RWPE2 (cell line): ENCODE data around the gene TSPAN4.

Source experiments
- ATAC-seq: fragments of 200-7000 bp; cut with Tn5 transposase; 3 replicates; pipeline ENCODE4 v1.9.1; 2021; ENCODE audit warnings: low read depth
- DNase-seq: peaks from one replicate; pipeline ENCODE4 v3.0.0-alpha.2; 2020; ENCODE audit warnings: low spot score
- H3K27ac ChIP-seq: fragments of 450-650 bp; 2 replicates; pipeline ENCODE4 v1.5.1; 2017; ENCODE audit warnings: mild to moderate bottlenecking; ENCODE audit not compliant: poor library complexity, severe bottlenecking
- H3K27me3 ChIP-seq: fragments of 250-450 bp; sonication (Bioruptor Pico); 2 replicates; pipeline ENCODE4 v1.5.1; 2021; ENCODE audit warnings: mild to moderate bottlenecking, moderate library complexity; ENCODE audit not compliant: insufficient read depth, poor library complexity, severe bottlenecking
- H3K36me3 ChIP-seq: fragments of 250-450 bp; sonication (Bioruptor Pico); 2 replicates; pipeline ENCODE4 v1.5.1; 2020; ENCODE audit warnings: low read depth, mild to moderate bottlenecking, moderate library complexity
- H3K4me1 ChIP-seq: fragments of 250-450 bp; sonication (Bioruptor Pico); 2 replicates; pipeline ENCODE4 v1.5.1; 2021; ENCODE audit warnings: mild to moderate bottlenecking, moderate library complexity; ENCODE audit not compliant: insufficient read depth, poor library complexity, severe bottlenecking
- H3K4me3 ChIP-seq: fragments of 250-450 bp; sonication (Bioruptor Pico); 2 replicates; pipeline ENCODE4 v1.5.1; 2021; ENCODE audit warnings: mild to moderate bottlenecking, moderate library complexity; ENCODE audit not compliant: severe bottlenecking
- H3K9me3 ChIP-seq: fragments of 250-450 bp; sonication (Bioruptor Pico); 2 replicates; pipeline ENCODE4 v1.5.1; 2021; ENCODE audit warnings: mild to moderate bottlenecking, moderate library complexity; ENCODE audit not compliant: severe bottlenecking
- CTCF ChIP-seq: fragments of 450-650 bp; IDR thresholded peaks from one replicate; pipeline ENCODE4 v1.5.1; 2017; ENCODE audit warnings: mild to moderate bottlenecking, moderate library complexity; ENCODE audit not compliant: poor library complexity, severe bottlenecking

The TSPAN4 gene

DNA sequence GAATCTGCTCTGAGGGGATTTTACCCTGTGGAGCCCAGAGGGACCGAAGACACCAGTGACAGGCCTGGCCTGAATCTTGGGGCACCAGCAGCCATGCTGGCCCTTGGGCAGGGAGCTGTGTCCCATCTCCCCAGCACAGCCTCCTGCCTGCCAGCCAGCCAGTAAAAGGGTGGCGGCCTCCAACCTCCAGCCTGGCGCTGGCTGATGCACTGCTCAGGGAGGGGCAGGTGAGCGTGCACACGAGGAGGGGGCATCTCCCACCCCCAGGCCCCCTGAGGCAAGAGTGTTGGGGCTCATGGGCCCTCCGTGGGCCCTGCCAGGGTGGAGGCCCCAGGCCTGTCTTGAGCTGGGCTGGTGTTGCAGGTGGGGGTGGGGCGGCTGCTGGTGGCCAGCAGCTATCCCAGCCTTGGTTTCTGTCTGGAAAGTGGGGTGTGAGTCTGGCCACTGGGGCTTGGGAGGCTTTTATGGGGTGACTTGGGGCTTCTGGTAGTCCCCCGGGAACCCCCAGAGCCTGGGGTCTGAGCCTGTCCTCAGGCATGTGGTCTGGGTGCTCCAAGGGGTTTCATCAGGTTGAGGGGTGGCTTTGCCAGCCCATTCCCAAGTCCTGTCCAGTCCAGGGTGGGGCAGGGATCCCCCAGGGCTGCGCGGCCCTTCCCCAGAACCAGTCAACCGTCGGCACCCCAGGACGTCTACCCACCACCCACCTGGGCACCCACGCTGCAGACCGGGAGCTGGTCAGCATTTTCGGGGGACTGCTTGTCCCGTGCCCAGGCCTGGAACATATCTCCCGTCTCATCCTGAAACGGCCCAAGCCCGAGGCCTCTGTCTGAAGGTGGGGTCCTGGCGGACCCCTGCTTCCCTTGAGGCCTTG, 17.8 kb downstream of the TSPAN4 start:
- no peak for TF ChIP-seq CTCF
- ATAC-seq, result no peak
- H3K27me3 ChIP-seq, result no peaks in the 10 kb centered on the region
- H3K4me3 ChIP-seq, result no peak overlapping the region
- H3K4me1 ChIP-seq, result no peaks in the 10 kb centered on the region
- H3K27ac ChIP-seq, result no peak overlapping the region
- H3K9me3 ChIP-seq, result no peaks in the 10 kb centered on the region
- peaks cover 26% of the 10 kb centered on the region for H3K36me3 ChIP-seq
- DNase-seq, result no peak

DNA sequence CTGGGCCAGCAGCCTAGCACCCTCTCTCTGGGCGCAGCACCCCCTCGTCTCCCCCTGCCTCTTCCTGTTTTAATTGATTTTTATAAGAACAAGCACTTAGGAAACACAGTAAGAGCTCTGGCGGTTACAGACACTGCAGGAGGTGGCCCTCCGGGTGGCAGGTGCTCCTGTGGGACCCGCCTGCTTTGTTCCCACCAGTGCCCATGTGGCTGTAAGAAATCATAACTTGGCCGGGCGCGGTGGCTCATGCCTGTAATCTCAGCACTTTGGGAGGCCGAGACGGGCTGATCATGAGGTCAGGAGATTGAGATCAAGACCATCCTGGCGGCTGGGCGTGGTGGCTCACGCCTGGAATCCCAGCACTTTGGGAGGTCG, 18.4 kb downstream of the TSPAN4 start:
- no peak for TF ChIP-seq CTCF
- no peak for DNase-seq

DNA sequence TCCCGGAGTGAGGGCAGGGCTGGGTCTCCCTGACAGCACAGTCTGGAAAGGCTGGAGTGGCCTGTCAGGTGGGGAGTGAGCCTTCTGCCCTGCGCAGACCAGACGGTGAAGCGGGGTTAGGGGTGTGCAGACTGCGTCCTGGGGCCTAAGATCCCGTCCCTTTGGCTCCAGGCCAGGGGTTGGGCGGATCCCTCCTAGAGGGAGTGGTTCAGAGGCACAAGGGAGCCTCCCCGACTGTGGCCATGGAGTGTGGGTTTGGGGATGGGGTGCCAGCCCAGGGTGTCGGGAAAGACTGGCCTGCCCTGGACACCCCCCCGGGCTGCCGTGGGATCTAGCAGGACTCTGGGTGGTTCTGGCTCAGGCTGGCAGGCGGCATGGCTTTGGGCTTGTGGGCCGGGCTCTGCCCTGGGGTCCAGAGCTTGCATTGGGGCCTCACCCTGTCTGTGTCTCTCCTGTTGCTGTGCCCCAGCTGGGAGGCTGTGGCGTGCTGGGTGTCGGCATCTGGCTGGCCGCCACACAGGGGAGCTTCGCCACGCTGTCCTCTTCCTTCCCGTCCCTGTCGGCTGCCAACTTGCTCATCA, 19.5 kb downstream of the TSPAN4 start:
- peaks cover 35% of the 10 kb centered on the region for H3K36me3 ChIP-seq
- no peak for DNase-seq
- H3K27ac ChIP-seq, result no peak overlapping the region
- H3K27me3 ChIP-seq, result no peaks in the 10 kb centered on the region
- H3K4me1 ChIP-seq, result no peaks in the 10 kb centered on the region
- H3K4me3 ChIP-seq, result no peak overlapping the region
- TF ChIP-seq CTCF, result no peak
- ATAC-seq, result no peak
- H3K9me3 ChIP-seq, result no peaks in the 10 kb centered on the region

More for the DNA sequence above, 18.4 kb downstream of the TSPAN4 start:
- no peak for ATAC-seq
- Histone ChIP-seq H3K4me3 (no peak overlapping the region), H3K9me3 (no peaks in the 10 kb centered on the region), H3K4me1 (no peaks in the 10 kb centered on the region), H3K27me3 (no peaks in the 10 kb centered on the region), H3K27ac (no peak overlapping the region), H3K36me3 (peaks cover 31% of the 10 kb centered on the region)

DNA sequence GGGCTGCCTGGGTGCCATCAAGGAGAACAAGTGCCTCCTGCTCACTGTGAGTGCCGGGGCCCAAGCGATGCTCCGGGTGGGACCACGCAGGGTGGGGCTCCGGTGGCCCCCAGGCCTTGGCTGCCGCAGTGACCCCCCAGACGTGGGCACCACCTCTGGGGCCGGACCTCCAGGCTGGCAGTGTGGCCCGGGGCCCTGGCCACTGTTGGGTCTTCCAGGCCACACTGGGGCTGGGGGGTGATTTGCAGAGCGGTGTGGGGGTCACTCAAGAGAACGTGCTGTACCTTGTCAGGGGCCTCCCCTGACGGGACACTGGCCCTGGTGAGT, 20.0 kb downstream of the TSPAN4 start:
- peaks cover 35% of the 10 kb centered on the region for H3K36me3 ChIP-seq
- H3K9me3 ChIP-seq, result no peaks in the 10 kb centered on the region
- no peak overlapping the region for H3K4me3 ChIP-seq
- no peaks in the 10 kb centered on the region for H3K27me3 ChIP-seq
- no peak overlapping the region for H3K27ac ChIP-seq
- ATAC-seq (no peak), DNase-seq (no peak)
- no peak for TF ChIP-seq CTCF
- no peaks in the 10 kb centered on the region for H3K4me1 ChIP-seq
